Retinal pigment epithelial cell (primary cell): ENCODE data around the gene CUL7.
A peak's percentile ranks its signal among the peaks of the same experiment; 100 is the strongest.

Experiments
- DNase-seq: peaks from one replicate; pipeline ENCODE4 v3.0.0-alpha.2; 2010; ENCODE audit warnings: low read depth
- H3K4me3 ChIP-seq: 2 replicates; pipeline ENCODE4 v1.5.1; 2011; ENCODE audit warnings: mild to moderate bottlenecking, low read length, control low read depth, moderate library complexity
- CTCF ChIP-seq: conservative IDR thresholded peaks from 2 replicates; pipeline ENCODE4 v1.5.1; 2011; ENCODE audit warnings: low read depth, low read length, control low read depth, inconsistent platforms

Gene CUL7

DNA sequence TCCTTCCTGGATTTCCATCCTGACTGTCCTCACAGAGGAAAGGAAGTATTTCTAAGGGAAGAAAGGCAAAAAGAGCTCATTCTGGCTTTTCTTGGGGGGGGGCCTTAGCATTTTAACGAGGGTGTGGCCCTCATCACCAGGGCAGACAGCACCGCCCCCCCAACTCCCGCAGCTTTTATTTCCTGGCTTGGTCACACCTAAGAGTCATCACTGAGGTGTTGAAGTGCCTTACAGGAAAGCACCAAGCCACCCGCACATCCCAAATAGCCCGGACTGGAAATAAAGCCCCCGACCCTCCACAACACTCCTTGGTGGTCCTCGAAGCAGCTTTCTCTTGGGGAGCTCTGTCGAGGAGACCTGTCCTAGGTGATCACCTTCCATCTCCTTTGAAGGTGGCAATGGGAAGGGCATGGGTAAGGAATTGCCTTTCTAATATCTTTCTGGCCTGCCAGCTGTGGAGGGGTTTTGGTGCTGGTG is 23.7 kb upstream of the CUL7 start:
- peak overlapping the region; percentile 87 for H3K4me3 ChIP-seq
- TF ChIP-seq CTCF: no peak
- no peak for DNase-seq

DNA sequence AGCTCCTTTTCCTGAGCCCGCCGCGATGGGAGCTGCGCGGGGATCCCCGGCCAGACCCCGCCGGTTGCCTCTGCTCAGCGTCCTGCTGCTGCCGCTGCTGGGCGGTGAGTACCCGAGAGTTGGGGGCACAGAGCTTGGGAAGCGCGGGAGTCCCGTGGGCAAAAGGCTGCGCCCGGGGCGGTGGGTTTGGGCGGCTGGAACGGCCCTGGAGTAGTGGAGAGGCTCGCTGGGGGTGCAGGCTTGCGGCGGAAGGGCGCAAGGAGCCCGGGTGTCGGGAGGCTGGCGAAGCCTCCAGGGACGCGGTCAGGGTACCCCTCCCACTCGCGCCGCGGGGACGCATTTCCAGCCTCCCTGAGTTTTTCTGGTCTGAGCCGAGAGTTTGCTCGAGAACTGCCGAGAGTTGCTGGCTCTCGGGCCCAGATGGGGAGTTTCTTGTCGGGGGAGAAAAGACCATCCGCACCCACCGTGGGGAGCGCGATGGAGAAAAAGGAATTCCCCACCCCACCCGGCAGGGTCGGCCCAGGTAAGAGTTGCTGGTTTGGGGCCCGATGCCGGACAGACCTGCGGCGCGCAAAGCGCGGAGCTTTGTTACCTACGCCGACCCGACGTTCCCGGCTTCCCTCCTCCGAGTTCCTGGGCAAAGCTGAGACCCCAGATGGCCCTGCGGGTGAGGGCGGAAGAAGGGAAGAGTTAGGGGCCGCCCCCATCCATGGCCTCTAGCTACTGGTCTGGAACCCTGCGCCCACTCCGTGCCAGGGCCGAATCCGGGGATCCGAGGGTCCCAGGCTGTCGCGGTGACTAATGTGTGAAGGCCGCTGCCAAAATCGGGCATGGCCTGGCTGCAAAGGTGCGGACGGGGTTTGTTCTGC is 23.0 kb upstream of the CUL7 start:
- H3K4me3 ChIP-seq: peak overlapping the region; percentile 87
- DNase-seq: no peak
- no peak for TF ChIP-seq CTCF

DNA sequence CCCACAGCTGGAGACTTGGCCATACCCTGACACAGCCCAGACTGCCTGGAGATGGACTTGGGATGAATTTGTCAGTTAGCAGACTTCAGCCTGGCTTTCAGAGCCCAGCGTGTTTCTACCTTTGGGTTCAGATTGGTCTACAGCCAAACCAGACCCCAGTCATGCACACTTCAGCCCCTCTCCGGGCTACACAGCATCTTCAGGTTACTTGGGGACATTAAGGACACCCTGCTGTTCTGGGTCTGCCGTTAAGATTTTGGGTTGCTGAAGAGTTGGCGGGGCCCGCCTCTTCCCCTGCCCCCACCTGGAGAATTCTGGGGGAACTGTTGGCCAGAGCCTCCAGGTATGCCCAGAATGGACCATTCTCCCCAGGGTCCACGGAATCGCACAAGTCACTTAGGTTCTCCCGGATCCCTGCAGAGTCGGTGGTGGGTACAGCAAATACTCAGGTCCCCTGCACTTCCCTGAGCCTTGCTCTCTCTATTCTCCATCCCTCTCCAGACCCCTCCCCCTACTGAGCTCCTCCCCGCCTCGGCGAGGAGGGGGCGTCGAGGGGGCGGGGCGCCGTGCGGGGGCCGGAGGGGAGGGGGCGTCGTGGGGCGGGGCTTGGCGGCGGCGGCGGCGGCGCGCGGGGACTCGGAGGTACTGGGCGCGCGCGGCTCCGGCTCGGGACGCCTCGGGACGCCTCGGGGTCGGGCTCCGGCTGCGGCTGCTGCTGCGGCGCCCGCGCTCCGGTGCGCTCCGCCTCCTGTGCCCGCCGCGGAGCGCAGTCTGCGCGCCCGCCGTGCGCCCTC is 22.2 kb upstream of the CUL7 start, which contains the start of gene PTK7:
Gene PTK7 (plus strand): TSS at position 645 of the 794 bp plus-strand sequence. CDS start 175 bp downstream, outside the sequence.
- H3K4me3 ChIP-seq: peak within 1 kb of the TSS; percentile 87
- DNase-seq: no peak
- no peak for TF ChIP-seq CTCF

DNA sequence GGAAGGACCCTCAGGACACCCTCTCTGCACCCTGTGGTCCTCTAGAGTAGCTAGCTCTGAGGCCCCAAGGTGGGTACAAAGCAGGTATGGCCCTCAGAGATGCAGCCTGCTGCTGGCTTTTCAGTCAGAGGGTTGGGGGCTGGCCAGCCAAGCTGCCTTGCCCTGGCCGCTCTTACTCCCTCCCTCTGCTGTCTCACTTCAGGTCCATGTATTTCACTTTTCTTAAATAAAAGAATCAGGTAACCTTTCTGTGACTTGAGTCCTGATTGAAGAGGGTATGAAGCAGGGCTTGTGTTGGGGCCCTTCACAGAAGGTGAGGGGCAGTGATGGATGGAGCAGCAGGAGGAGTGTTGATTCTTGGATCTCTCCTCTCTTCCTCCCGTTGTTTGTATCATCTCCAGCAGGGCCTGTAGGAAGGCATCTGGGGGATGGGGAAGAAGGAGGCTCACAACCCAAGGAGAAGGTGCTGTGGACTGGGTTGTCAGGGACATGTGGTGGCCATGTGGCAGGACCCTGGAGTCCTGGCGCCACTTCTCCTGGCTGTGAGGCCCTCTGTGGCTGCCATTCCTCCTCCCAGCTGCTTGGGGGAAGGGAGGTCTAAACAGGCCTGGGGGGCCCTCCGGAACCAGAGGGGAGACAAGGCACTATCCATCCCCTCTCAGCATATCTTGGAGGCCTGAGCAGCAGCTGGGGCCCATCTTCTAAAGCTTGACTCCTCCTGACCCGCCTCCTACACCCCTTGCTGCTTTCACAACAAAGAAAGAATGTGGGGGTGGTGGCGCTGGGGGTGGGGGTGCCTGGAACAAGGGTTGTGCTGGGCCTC is 21.4 kb upstream of the CUL7 start:
- no peak for TF ChIP-seq CTCF
- no peak overlapping the region for H3K4me3 ChIP-seq
- no peak for DNase-seq

- H3K4me3 ChIP-seq: no peak overlapping the region
- DNase-seq: no peak
- TF ChIP-seq CTCF: peak; percentile 69
Observed at GRCh38 chr6:43070028-43070632, 16.5 kb upstream of the CUL7 start.

DNA sequence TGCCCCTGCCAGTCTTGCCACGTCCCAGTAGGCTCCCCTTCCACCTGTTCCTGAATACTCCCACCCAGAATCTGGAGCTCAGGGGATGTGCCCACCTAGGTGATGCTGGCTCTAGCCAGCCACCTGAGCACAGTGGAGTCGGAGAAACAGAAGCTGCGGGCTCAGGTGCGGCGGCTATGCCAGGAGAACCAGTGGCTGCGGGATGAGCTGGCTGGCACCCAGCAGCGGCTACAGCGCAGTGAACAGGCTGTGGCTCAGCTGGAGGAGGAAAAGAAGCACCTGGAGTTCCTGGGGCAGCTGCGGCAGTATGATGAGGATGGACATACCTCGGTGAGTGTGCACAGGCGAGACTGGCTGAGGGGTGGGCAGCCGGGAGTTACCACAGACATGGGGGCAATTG is 9.2 kb upstream of the CUL7 start:
- H3K4me3 ChIP-seq: no peak overlapping the region
- TF ChIP-seq CTCF: no peak
- DNase-seq: no peak
